Prostate gland (tissue), 2 donors: ENCODE measurements around the gene LRRC43.

ENCODE experiments used
- POLR2AphosphoS5 ChIP-seq: sonication (generic); formaldehyde crosslinking; IDR thresholded peaks from one replicate; pipeline ENCODE4 v1.6.1; 2017; ENCODE audit warnings: antibody characterized with exemption
- TF ChIP-seq, protein P1 (sequence below), 4 experiments: fragments of 200-600 bp in 2 of 4; fragments of 450-650 bp in 2 of 4; sonication (generic) in 2 of 4; IDR thresholded peaks; 1 replicate in 3 of 4; 2 replicates in 1 of 4; pipeline ENCODE4 v1.5.1; 2016 to 2019; ENCODE audit warnings: antibody characterized with exemption in 4 of 4, mild to moderate bottlenecking in 2 of 4, moderate library complexity in 2 of 4

DNA sequence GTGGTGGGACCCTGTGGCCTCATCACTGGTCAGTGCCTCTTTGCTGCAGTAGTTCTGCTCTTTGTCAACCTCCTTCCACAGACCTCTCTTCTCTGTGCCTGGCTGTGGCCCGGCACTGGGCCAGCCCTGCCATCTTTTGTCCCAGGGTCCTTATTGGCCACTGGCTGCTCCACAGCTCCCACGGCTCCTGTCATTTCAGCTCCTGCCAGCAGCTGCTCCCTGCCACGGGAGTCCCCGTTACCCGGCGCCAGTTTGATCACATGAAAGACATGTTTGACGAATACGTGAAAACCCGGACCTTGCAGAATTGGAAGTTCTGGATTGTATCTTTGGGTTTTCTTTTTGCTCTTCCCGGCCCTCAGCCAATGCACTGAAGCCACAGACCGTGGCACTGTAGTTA is 44.3 kb upstream of the LRRC43 start:
- TF ChIP-seq, protein P1, sequence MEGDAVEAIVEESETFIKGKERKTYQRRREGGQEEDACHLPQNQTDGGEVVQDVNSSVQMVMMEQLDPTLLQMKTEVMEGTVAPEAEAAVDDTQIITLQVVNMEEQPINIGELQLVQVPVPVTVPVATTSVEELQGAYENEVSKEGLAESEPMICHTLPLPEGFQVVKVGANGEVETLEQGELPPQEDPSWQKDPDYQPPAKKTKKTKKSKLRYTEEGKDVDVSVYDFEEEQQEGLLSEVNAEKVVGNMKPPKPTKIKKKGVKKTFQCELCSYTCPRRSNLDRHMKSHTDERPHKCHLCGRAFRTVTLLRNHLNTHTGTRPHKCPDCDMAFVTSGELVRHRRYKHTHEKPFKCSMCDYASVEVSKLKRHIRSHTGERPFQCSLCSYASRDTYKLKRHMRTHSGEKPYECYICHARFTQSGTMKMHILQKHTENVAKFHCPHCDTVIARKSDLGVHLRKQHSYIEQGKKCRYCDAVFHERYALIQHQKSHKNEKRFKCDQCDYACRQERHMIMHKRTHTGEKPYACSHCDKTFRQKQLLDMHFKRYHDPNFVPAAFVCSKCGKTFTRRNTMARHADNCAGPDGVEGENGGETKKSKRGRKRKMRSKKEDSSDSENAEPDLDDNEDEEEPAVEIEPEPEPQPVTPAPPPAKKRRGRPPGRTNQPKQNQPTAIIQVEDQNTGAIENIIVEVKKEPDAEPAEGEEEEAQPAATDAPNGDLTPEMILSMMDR (IDR thresholded peaks at IDR 0.05): no peak
- no peak for TF ChIP-seq POLR2AphosphoS5
